Hepatocyte (in vitro differentiated cells): ENCODE data around the gene COL20A1. TPM values are rescaled to one million over a fixed set of nuclear protein-coding genes. Genes with fewer than 3 reads are reported as not detected.

Experiments
- DNase-seq: peaks from one replicate; pipeline ENCODE4 v3.0.0-alpha.2; 2016; ENCODE audit warnings: low spot score
- H2AFZ ChIP-seq: fragments of 200-600 bp; sonication (generic); 2 replicates; pipeline ENCODE4 v1.6.0; 2016; ENCODE audit warnings: antibody characterized with exemption, mild to moderate bottlenecking
- H3K27ac ChIP-seq: fragments of 200-600 bp; sonication (generic); 2 replicates; pipeline ENCODE4 v1.5.1; 2016; ENCODE audit warnings: mild to moderate bottlenecking
- H3K27me3 ChIP-seq: fragments of 200-600 bp; sonication (generic); 2 replicates; pipeline ENCODE4 v1.6.1; 2016
- H3K36me3 ChIP-seq: fragments of 200-600 bp; sonication (generic); replicated peaks from 2 replicates; pipeline ENCODE4 v1.5.1; 2016; ENCODE audit warnings: low read depth; ENCODE audit not compliant: insufficient read depth
- H3K4me1 ChIP-seq: fragments of 200-600 bp; sonication (generic); 2 replicates; pipeline ENCODE4 v1.5.1; 2016; ENCODE audit warnings: mild to moderate bottlenecking, moderate library complexity; ENCODE audit not compliant: insufficient read depth
- H3K4me2 ChIP-seq: fragments of 200-600 bp; sonication (generic); 2 replicates; pipeline ENCODE4 v1.6.0; 2016
- H3K4me3 ChIP-seq: fragments of 200-600 bp; sonication (generic); 2 replicates; pipeline ENCODE4 v1.5.1; 2016; ENCODE audit warnings: mild to moderate bottlenecking
- H3K79me2 ChIP-seq: fragments of 200-600 bp; sonication (generic); 2 replicates; pipeline ENCODE4 v1.6.0; 2017; ENCODE audit warnings: mild to moderate bottlenecking
- H3K9me2 ChIP-seq: fragments of 200-600 bp; sonication (generic); replicated peaks from 2 replicates; pipeline ENCODE4 v1.6.0; 2017; ENCODE audit warnings: mild to moderate bottlenecking; ENCODE audit not compliant: insufficient read depth
- H3K9me3 ChIP-seq: fragments of 200-600 bp; sonication (generic); 2 replicates; pipeline ENCODE4 v1.5.1; 2016; ENCODE audit warnings: low read depth, mild to moderate bottlenecking
- H4K20me1 ChIP-seq: fragments of 200-600 bp; sonication (generic); 2 replicates; pipeline ENCODE4 v1.6.0; 2016; ENCODE audit warnings: mild to moderate bottlenecking; ENCODE audit not compliant: insufficient read depth, poor library complexity, severe bottlenecking
- CTCF ChIP-seq: fragments of 200-600 bp; sonication (generic); IDR thresholded peaks from 2 replicates; pipeline ENCODE4 v1.5.1; 2016; ENCODE audit warnings: antibody characterized with exemption, mild to moderate bottlenecking; ENCODE audit not compliant: poor library complexity
- EZH2 ChIP-seq: fragments of 200-600 bp; sonication (generic); IDR thresholded peaks from 2 replicates; pipeline ENCODE4 v1.6.1; 2016; ENCODE audit warnings: antibody characterized with exemption, mild to moderate bottlenecking, borderline replicate concordance
- EZH2phosphoT487 ChIP-seq: fragments of 200-600 bp; sonication (generic); IDR thresholded peaks from one replicate; pipeline ENCODE4 v1.6.1; 2018; ENCODE audit warnings: antibody characterized with exemption, mild to moderate bottlenecking, low read depth, moderate library complexity; ENCODE audit not compliant: unreplicated experiment, severe bottlenecking
- WGBS: methylation state at CpG from one replicate; pipeline ENCODE4 v1.1.6; 2016; ENCODE audit warnings: low lambda C conversion rate; ENCODE audit errors: missing lambda C conversion rate; 5-methylcytosine and 5-hydroxymethylcytosine counted together
- polyA plus RNA-seq: library from polyadenylated mRNA; unstranded; fragments of >200 nt; fragmentation: Nextera tagmentation; extraction: Ambion mirVana; gene quantifications from 2 replicates; pipeline ENCODE4 v1.2.1, GENCODE V29; 2016
- total RNA-seq: library from RNA; depleted of rRNA; stranded (reverse); fragments of >200 nt; gene quantifications from 2 replicates; pipeline ENCODE4 v1.2.3, GENCODE V29; 2014

The COL20A1 gene
- total and polyA plus RNA-seq, 2 experiments from 2014 or later = not detected

DNA sequence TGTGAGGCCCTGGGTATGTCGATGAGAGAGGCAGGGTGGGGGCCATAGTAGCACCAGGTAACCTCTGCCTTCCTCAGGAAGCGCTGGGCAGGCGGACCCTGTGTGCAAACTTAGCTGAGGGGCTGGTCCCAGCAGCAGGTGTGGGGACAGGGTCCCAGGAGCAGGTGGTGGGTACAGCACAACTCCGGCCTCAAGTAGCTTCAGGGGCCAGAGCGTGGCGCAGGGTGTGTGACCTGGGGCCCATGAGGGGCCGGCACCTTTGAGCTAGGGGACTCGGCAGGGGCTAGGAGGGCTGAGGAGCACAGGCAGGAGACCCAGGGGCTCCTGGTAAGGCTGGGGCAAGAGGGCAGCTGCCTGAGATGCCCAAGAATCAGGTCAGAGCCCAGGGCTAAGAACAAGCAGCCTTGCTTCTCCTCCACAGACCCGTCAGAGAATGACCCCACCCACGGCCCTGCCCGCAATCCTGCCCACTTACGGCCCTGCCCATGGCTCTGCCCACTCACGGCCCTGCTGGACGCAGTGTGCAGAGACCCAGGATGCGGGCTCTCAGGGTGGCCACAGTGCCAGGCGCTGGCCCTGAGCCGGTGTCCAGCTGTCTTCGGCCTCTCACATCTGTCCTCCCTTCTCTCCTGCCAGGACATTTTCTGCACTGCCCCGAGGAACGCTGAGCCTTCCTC is 37.2 kb downstream of the COL20A1 start:
- DNase-seq = no peak
- Histone ChIP-seq H3K79me2 (no peaks in the 10 kb centered on the region), H3K4me3 (no peak overlapping the region), H4K20me1 (no peaks in the 10 kb centered on the region), H3K36me3 (no peaks in the 10 kb centered on the region), H3K27ac (no peak overlapping the region), H3K4me2 (no peak overlapping the region), H2AFZ (no peak overlapping the region), H3K9me2 (no peaks in the 10 kb centered on the region), H3K4me1 (no peaks in the 10 kb centered on the region), H3K9me3 (no peaks in the 10 kb centered on the region), H3K27me3 (no peaks in the 10 kb centered on the region)
- no peak for TF ChIP-seq EZH2phosphoT487
- TF ChIP-seq CTCF = no peak
- no peak for TF ChIP-seq EZH2
- WGBS = 91% methylated on average over 20 of the region's 20 CpGs

- no peak overlapping the region for H3K4me2 ChIP-seq
- peak; percentile 62 for DNase-seq
- no peak overlapping the region for H2AFZ ChIP-seq
- H3K9me2 ChIP-seq = no peaks in the 10 kb centered on the region
- TF ChIP-seq EZH2phosphoT487 (no peak), EZH2 (no peak), CTCF (no peak)
- no peak overlapping the region for H3K27ac ChIP-seq
- H4K20me1 ChIP-seq = no peaks in the 10 kb centered on the region
- 64% methylated on average over 13 of the region's 13 CpGs for WGBS
- no peaks in the 10 kb centered on the region for H3K79me2 ChIP-seq
- H3K4me3 ChIP-seq = no peak overlapping the region
- no peaks in the 10 kb centered on the region for H3K27me3 ChIP-seq
- H3K4me1 ChIP-seq = no peaks in the 10 kb centered on the region
- no peaks in the 10 kb centered on the region for H3K9me3 ChIP-seq
- no peaks in the 10 kb centered on the region for H3K36me3 ChIP-seq
These were observed 38.0 kb downstream of the COL20A1 start for GRCh38 chr20:63330940-63331339.

DNA sequence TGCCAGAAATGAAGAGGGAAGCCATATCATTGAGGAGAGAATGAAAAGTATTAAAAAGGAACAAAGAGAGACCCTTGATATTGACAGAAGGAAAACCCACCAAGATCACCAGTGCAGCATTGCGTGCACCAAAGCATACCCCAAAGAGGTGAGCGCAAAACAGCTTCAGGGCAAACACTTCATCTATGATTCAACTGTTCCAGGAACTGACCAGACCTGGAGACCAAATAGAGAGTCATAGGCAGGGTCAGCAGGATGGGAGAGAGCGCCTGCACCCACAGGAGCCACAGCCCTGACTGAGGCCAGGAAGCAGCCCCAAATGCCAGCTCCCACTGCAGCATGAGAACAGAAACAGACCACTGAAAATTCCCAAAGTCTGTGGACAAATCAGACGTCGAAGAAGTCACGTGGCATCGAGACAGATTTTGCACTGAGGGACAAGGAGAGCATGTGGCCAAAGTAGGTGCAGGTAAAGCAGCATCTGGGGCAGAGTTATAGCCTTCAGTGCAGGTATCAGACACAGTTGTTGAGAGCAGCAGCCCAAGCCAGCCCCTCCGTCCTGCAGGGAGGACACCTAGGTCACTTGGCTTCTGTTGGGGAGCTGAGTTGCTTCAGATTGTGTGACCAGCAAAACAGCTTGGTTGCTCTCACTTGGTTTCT is 38.9 kb downstream of the COL20A1 start:
- no peak for TF ChIP-seq EZH2phosphoT487
- no peak for TF ChIP-seq CTCF
- no peak for TF ChIP-seq EZH2

More for the DNA sequence above, 38.9 kb downstream of the COL20A1 start:
- 95% methylated on average over 8 of the region's 8 CpGs for WGBS
- Histone ChIP-seq H3K4me1 (no peaks in the 10 kb centered on the region), H4K20me1 (no peaks in the 10 kb centered on the region), H3K4me3 (no peak overlapping the region), H3K9me2 (no peaks in the 10 kb centered on the region), H3K9me3 (no peaks in the 10 kb centered on the region), H3K27ac (no peak overlapping the region), H3K79me2 (no peaks in the 10 kb centered on the region), H3K4me2 (no peak overlapping the region), H3K36me3 (no peaks in the 10 kb centered on the region), H3K27me3 (no peaks in the 10 kb centered on the region), H2AFZ (no peak overlapping the region)
- DNase-seq = no peak
